Measurements from ENCODE around the gene ARHGAP12.

Gene ARHGAP12

GRCh38 chr10:31876652-31877352, 51.8 kb downstream of the ARHGAP12 start:
- H3K27me3 ChIP-seq (ENCODE audit: insufficient read depth, low read depth, severe bottlenecking) = no peaks in the 10 kb centered on the region
- H3K27ac ChIP-seq = no peak overlapping the region
- no peaks in the 10 kb centered on the region for H3K9me3 ChIP-seq (ENCODE audit: severe bottlenecking)
- no peak for DNase-seq
- H3K36me3 ChIP-seq = no peaks in the 10 kb centered on the region
- TF ChIP-seq CTCF (IDR thresholded peaks at IDR 0.05; ENCODE audit: low read depth, low read length) = no peak
- H3K4me3 ChIP-seq (ENCODE audit: low read depth, low read length) = no peak overlapping the region

DNA sequence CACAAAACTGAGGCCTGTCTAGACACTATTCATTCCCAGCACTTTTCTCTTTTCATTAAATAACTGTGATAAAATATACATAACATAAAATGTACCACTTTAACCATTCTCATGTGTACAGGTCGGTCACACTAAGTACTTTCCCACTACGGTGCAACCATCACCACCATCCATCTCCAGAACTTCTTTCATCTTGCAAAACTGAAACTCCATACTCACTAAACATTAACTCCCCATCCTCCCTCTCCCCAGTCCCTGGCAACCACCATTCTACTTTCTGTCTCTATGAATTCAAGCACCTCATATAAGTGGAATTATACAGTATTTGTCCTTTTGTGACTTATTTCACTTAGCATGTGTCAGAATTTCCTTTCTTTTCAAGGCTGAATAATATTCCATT, 53.0 kb downstream of the ARHGAP12 start:
- Histone ChIP-seq H3K4me3 (ENCODE audit: low read depth, low read length) (no peak overlapping the region), H3K36me3 (no peaks in the 10 kb centered on the region)
- TF ChIP-seq CTCF (IDR thresholded peaks at IDR 0.05; ENCODE audit: low read depth, low read length) = no peak

DNA sequence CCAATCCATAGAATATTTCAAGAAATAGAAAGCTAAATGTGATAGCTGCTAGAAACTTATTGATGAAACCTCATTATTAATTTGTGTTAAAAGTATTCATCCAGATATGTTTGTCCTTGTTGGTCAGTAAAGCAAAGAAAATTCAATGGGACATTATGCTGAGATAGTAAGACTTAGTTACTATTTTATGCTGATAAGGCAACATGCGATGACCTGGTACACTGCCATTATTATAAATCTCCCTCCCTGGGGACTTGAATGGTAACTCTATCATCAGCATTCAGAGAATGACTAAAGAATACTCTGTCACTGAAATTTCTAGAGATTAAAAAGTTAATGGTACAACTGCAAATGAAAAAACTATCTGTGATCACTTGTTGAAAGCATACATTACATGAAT, 54.9 kb downstream of the ARHGAP12 start:
- no peak for TF ChIP-seq CTCF (IDR thresholded peaks at IDR 0.05; ENCODE audit: low read depth, low read length)
- Histone ChIP-seq H3K36me3 (no peaks in the 10 kb centered on the region), H3K27ac (no peak overlapping the region), H3K27me3 (ENCODE audit: insufficient read depth, low read depth, severe bottlenecking) (no peaks in the 10 kb centered on the region), H3K9me3 (ENCODE audit: severe bottlenecking) (no peaks in the 10 kb centered on the region), H3K4me3 (ENCODE audit: low read depth, low read length) (no peak overlapping the region)
- DNase-seq = no peak

More for the DNA sequence above, 53.0 kb downstream of the ARHGAP12 start:
- Histone ChIP-seq H3K27me3 (ENCODE audit: insufficient read depth, low read depth, severe bottlenecking) (no peaks in the 10 kb centered on the region), H3K9me3 (ENCODE audit: severe bottlenecking) (no peaks in the 10 kb centered on the region), H3K27ac (no peak overlapping the region)
- DNase-seq = no peak

DNA sequence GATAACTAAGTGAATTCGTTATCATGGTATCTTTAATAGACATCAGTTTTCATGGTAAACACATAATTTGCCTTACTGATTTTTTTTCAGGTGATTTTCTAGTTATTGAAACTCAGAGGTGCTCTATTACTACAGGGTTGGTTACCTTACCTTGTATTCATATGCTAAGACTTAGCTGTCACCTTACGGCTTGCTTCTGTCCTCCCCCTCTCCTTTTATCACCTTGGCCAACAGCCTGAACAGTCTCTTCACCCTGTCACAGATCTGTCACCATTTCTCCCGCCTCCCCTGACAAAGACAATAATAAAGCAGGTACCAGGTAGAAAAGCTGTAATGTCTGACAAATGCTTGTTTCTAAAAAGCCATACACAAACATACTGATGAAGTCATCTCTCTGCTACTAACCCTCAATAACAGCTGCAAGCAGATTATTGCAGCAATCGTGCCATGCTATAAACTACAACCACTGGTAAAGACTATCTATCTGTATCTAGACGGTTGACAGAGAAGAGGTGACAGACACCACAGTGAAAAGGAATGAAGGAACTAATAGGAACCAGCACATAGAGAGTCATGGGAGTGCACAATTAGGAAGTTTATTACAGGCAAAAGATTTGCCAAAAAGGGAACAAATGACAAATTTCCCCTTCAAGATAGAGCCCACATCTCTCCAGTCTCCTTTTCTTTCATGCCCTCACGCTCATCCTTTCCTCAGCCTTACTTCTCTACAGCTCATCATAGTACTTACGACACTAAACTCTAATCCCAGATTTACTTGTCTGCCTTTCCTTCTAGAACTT, 57.2 kb downstream of the ARHGAP12 start:
- Histone ChIP-seq H3K27me3 (ENCODE audit: insufficient read depth, low read depth, severe bottlenecking) (no peaks in the 10 kb centered on the region), H3K27ac (no peak overlapping the region), H3K36me3 (no peaks in the 10 kb centered on the region), H3K9me3 (ENCODE audit: severe bottlenecking) (no peaks in the 10 kb centered on the region), H3K4me3 (ENCODE audit: low read depth, low read length) (no peak overlapping the region)
- TF ChIP-seq CTCF (IDR thresholded peaks at IDR 0.05; ENCODE audit: low read depth, low read length) = no peak
- no peak for DNase-seq

DNA sequence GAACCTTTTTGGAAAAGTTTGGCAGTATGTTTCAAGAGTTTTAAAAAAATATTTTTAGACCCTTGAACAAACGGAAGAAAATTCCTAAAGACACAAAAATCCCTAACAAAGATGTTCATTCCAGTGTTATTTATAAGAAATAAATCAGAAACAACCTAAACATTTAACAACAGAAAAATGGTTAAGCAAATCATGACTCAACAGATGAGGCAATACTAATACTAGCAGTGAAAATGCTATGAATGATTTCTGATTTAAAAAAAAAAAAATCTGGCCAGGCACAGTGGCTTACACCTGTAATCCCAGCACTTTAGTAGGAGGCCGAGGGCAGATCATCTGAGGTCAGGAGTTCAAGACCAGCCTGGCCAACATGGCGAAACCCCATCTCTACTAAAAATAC, 61.0 kb downstream of the ARHGAP12 start:
- no peak overlapping the region for H3K27ac ChIP-seq
- no peak overlapping the region for H3K4me3 ChIP-seq (ENCODE audit: low read depth, low read length)
- no peak for TF ChIP-seq CTCF (IDR thresholded peaks at IDR 0.05; ENCODE audit: low read depth, low read length)
- no peak for DNase-seq
- H3K36me3 ChIP-seq = no peaks in the 10 kb centered on the region
- H3K9me3 ChIP-seq (ENCODE audit: severe bottlenecking) = no peaks in the 10 kb centered on the region
- no peaks in the 10 kb centered on the region for H3K27me3 ChIP-seq (ENCODE audit: insufficient read depth, low read depth, severe bottlenecking)
